Measurements from ENCODE around the gene HDAC3. TPM values are rescaled to one million over a fixed set of nuclear protein-coding genes. Genes with fewer than 3 reads are reported as not detected.

The HDAC3 gene
- 44.0 to 51.0 TPM (median 48.7 TPM) in 5 replicates for total RNA-seq (2022; extraction: Qiagen RNA extraction)

DNA sequence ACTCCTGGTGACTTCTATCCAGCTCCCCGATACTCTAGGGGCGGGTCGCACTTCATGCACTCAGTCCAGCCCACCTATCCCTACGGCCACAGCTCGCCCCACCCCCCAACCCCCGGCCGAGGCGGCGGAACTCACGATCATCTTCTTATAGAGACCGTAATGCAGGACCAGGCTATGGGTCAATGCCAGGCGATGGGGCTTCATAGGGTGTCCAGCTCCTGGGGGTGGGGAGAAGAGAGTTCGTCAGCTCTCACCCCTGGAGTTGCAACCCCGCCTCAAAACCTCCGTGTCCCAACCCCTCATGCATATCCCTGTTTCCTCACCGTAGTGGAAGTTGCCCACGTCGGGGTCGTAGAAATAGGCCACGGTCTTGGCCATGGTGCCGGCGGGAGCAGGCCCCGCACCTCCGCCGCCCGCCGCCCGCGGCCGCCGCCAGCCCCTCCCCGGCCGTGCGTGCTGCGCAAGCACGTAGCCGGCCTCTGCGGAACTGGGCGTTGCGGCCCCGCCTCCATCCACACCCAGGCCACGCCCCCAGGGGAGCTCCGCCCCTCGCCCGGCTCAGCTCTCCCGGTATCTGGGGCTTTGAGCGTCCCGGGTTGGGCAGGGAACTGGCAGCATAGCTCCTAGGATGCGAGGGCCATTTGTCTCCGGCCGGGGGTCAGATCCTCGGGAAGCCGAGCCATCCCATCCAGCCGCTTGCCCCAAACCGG is at the start of gene HDAC3, which contains the start of gene RELL2:
TSS of gene HDAC3 (minus strand) at position 437 of the 710 bp plus-strand sequence. CDS start at position 378, 59 bp downstream.
TSS of gene RELL2 (plus strand) at position 585 of the 710 bp plus-strand sequence. CDS start 1,229 bp downstream, outside the sequence.

DNA sequence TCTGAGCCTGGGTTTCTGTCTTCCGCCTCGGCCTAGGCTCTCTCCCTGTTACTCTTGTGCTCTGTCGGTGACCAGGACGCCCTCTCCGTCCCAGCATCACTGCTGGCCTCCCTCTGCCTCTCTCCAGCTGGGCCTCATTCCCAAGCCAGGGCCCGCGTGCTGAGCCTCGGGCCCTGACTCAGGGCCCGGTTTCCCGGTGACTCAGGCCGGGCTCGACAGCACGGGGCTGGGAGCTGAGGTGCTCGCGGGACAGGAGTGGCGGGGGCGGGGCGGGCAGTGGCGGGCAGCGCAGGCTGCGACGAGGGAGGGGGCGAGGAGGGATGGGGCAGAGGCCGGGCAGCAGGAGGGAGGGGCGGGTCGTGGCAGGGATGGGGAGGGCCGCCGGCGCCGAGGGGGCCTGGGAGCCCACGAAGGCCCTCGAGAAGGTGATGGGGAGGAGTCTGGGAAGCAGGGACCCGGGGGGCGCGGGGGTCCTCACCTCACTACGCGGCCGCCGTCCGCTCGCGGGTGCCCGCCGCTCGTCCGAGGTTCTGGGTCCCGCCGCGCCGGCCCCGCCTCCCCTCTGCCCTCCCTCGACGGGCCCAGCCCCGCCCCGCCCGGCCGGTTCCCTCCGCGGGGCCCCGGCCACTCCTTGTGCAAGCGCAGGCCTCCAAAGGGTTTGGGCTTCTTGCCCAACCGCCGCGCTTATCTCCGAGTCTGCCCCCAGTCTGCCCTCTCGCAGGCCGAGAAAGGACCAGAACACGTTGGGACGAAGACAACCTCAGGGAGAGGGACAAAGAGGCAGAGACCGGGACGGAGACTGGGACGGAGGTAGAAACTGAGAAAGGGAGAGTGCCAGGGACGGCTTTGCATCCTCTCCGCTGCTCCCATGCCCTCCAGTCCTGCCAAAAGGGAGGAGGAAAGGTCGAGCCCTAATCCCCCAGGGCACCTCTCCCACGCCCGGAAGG is 45.3 kb upstream of the HDAC3 start, which contains the start of gene ARAP3:
TSS of gene ARAP3 (minus strand) at position 536 of the 947 bp plus-strand sequence. CDS start 1,744 bp downstream, outside the sequence.

DNA sequence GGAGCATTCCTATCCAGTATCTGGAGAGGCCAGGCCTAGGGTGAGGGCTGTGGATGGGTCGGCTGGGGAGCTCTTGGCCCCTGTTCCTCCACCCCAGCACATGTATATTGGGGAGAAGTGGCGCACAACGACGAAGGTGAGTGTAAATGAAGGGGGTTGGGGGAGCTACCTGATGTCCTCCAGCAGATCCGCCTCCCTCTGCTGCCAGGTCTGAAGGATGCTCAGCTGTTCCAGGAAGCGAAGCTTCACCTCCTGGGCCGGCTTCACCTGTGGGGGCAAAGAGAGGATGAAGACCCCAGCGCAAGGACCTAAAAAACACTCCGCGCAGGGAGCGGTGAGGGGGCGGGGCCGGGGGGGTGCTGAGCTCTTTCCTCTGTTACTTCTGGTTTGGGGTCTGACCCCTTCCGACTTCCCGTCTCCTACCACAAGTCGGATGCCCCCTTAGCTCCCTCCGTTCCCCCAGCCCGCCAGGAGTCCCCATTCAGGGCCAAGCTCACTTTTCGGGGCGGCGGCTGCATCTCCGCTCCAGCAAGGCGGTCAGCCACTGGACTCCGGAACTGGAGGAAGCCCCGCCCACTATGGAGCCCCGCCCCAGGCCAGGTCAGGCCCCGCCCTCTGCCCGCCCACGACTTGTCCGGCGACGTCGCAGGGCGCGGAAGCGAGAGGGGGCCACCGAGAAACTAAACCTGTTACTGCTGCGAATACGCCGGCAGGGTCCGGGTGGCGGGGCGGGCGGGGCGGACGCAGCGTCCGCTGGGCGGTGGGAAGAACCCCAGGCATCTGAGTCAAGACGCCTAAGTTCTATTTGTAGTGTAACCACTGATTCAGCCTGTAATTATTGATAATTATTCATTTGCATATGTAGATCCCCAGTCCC is 14.4 kb upstream of the HDAC3 start, which contains the start of gene FCHSD1:
TSS of gene FCHSD1 (minus strand) at position 568 of the 877 bp plus-strand sequence. CDS start at position 518, 50 bp downstream.

DNA sequence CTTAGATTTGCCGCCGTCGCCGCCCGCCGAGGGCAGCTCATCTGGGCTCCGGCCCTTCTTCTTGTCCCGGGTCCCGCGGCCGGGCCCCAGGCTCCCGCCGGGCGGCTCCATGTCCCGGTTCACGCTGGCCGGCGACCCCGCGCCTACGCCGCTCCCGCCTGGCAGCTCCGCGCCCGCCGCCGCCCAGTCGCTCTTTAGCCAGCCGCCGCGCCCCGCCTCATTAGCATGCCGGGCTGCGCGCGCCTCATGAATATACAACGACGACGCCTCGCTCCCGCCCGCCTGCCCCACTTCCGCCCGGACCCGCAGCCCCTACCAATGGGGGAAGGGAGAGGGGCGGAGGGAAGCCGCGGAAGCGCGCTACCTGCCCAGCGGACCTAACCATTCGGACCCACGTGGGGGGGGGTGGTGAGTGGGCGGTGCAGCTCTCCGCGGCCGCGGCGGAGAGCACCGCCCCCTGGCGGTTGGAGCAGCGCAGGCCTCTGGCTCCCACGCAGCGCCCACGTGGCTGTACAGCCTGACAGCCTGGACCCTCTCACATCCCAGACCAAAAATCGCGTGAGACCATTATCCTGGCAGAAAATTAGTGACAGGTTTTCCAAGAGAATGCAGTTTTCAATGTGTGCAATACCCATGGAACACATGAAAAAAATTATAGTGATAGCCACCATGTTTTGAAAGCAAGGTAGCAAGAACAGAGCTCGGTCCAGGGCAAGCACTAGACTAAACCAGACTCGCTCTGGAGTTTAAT is 17.7 kb downstream of the HDAC3 start, which contains the start of gene DIAPH1:
TSS of gene DIAPH1 (minus strand) at position 197 of the 751 bp plus-strand sequence. CDS start at position 111, 86 bp downstream.

Other genes with a start within 250 kb of the HDAC3 start
- gene PCDHGB4, start 249.2 kb downstream of the HDAC3 start, total RNA-seq (2022; extraction: Qiagen RNA extraction) = 0.55 to 1.0 TPM (median 0.97 TPM) in 5 replicates
- 0.02 to 0.06 TPM (median 0.06 TPM) in 3 of 5 replicates, not detected in the others for gene PCDHGA8, start 244.2 kb downstream of the HDAC3 start, total RNA-seq (2022; extraction: Qiagen RNA extraction)
- 1.6 to 2.6 TPM (median 2.2 TPM) in 5 replicates for gene PCDHGB5, start 238.9 kb downstream of the HDAC3 start, total RNA-seq (2022; extraction: Qiagen RNA extraction)
- gene PCDHGA9, start 234.1 kb downstream of the HDAC3 start, total RNA-seq (2022; extraction: Qiagen RNA extraction) = 0.06 to 0.08 TPM (median 0.06 TPM) in 3 of 5 replicates, not detected in the others
- 0.08 to 0.13 TPM (median 0.12 TPM) in 5 replicates for gene PCDHGB6, start 228.8 kb downstream of the HDAC3 start, total RNA-seq (2022; extraction: Qiagen RNA extraction)
- 0.02 to 0.03 TPM in 2 of 5 replicates, not detected in the others for gene PCDHGA10, start 223.9 kb downstream of the HDAC3 start, total RNA-seq (2022; extraction: Qiagen RNA extraction)
- 0.05 to 0.10 TPM (median 0.07 TPM) in 3 of 5 replicates, not detected in the others for gene PCDHGB7, start 219.2 kb downstream of the HDAC3 start, total RNA-seq (2022; extraction: Qiagen RNA extraction)
- gene PCDHGA11, start 215.8 kb downstream of the HDAC3 start, total RNA-seq (2022; extraction: Qiagen RNA extraction) = 0.04 to 0.06 TPM (median 0.05 TPM) in 3 of 5 replicates, not detected in the others
- 0.02 TPM in 1 of 5 replicates, not detected in the others for gene PCDHGA12, start 206.3 kb downstream of the HDAC3 start, total RNA-seq (2022; extraction: Qiagen RNA extraction)
- 5.1 to 6.3 TPM (median 5.9 TPM) in 5 replicates for gene PCDHGC3, start 160.9 kb downstream of the HDAC3 start, total RNA-seq (2022; extraction: Qiagen RNA extraction)
- gene PCDHGC4, start 151.8 kb downstream of the HDAC3 start, total RNA-seq (2022; extraction: Qiagen RNA extraction) = not detected in 5 replicates
- not detected in 5 replicates for gene PCDHGC5, start 147.8 kb downstream of the HDAC3 start, total RNA-seq (2022; extraction: Qiagen RNA extraction)
- gene DIAPH1, start 17.8 kb downstream of the HDAC3 start, total RNA-seq (2022; extraction: Qiagen RNA extraction) = 95.8 to 107 TPM (median 98.2 TPM) in 5 replicates
- 3.5 to 5.4 TPM (median 4.5 TPM) in 5 replicates for gene RELL2, start 148 bp upstream of the HDAC3 start, total RNA-seq (2022; extraction: Qiagen RNA extraction)
- 9.1 to 13.3 TPM (median 9.9 TPM) in 5 replicates for gene FCHSD1, start 14.6 kb upstream of the HDAC3 start, total RNA-seq (2022; extraction: Qiagen RNA extraction)
- 2.7 to 4.8 TPM (median 4.3 TPM) in 5 replicates for gene ARAP3, start 45.4 kb upstream of the HDAC3 start, total RNA-seq (2022; extraction: Qiagen RNA extraction)
- gene PCDH1, start 241.6 kb upstream of the HDAC3 start, total RNA-seq (2022; extraction: Qiagen RNA extraction) = 2.2 to 3.8 TPM (median 3.0 TPM) in 5 replicates

All from A549 treated with Mapracorat at 1 μM for 4 hours (cell line).